A549 treated with Hydrocortisone at 1 μM for 4 hours (cell line): Measurements from ENCODE around the gene SUMO1. TPM values are rescaled to one million over a fixed set of nuclear protein-coding genes. Genes with fewer than 3 reads are reported as not detected.

Experiments
- total RNA-seq: library from RNA; stranded (reverse); fragments of 200-300 nt; extraction: Qiagen RNA extraction; gene quantifications from 5 replicates; pipeline ENCODE4 v1.2.3, GENCODE V29; 2022

The SUMO1 gene
- total RNA-seq: 134 to 166 TPM (median 140 TPM) in 5 replicates

DNA sequence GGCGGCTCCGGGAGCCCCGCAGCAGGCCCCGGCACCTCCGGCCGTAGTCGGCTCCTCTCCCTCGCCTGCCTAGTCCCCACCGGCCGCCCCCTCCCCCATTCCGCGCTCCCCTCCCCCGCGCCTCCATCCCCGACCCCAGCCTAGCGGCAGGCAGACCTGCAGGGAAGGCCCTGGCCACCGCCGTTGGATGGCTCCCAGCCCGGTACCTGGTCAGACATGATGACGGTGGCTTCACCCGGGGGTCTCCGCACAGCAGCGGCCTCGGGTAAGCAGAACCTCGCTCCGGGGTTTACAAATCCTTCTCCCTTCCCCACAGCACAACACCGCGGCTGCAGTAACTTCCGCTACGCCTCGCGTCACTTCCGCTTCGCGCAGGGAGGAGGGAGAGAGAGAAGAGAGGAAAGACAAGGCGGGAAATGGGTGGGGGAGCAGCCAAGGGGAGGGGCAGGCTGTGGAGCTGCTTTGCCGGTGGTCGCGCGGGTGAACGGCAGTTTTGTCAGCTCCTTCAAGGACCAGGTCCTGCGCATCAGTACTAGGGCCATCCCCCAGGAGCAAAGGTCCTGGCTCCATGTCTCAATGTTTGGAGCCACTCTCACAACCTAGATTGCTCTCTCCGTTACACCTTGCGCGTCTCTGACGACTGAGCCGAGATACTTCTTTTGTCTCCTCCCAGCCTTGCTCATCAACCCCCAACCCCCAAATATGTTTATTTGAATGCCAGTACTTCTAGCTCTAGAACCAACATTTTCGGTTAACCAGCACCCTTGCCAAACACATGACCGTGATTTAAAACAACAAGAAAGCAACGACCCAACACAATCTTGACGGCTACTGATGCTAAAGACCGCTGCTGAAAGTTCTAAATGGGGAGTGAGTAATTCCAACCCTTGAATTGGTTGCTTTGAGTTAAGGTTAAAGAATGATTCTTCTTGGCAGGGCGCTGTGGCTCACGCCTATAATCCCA is at the start of gene SUMO1:
Gene SUMO1 (minus strand): TSS at position 364 of the 964 bp plus-strand sequence. CDS start 146 bp downstream, at position 218.

DNA sequence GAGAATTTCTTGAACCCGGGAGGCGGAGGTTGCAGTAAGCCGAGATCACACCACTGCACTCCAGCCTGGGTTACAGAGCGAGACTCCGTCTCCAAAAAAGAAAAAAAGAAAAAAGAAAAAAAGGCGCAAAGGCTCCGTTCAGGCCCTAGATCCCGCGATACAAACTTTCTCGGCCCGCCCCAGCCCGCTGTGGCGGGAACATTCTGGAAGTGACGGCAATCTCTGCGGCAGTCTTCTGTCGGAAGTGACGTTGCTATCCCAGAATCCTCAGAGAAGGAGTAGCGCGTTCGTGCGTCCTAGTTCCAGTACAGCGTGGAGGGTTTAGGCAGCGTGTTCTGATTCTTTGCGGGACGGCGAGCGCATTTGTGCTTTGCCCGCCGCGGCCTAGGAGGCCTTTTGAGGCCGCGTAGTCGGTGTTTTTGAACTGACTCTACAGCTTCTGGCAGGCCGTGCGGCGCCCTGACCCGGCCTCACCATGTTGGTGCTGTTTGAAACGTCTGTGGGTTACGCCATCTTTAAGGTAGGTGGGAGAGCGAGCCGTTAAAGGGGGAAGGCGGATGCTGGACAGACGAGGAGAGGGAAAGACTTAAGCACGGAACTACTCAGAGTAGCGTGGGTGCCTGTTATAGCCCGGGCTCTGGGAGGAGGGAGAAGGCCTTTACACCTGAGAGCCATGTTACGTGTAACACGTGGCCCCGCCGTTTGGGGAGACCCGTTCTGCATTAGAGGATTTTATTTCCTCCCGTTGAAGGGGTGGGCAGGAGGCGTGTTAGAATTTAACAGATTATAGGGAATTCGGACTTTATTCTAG is 27.3 kb upstream of the SUMO1 start, which contains the start of gene NOP58:
Gene NOP58 (plus strand): TSS at position 297 of the 811 bp plus-strand sequence. CDS start 179 bp downstream, at position 476.

Other genes with a start within 250 kb of the SUMO1 start
- 5.6 to 6.5 TPM (median 6.2 TPM) in 5 replicates for gene FZD7, start 204.7 kb downstream of the SUMO1 start, total RNA-seq
- not detected in 5 replicates for gene KIAA2012, start 165.3 kb downstream of the SUMO1 start, total RNA-seq
- gene NOP58, start 27.2 kb upstream of the SUMO1 start, total RNA-seq: 111 to 140 TPM (median 119 TPM) in 5 replicates
- gene BMPR2, start 137.7 kb upstream of the SUMO1 start, total RNA-seq: 9.5 to 17.2 TPM (median 13.5 TPM) in 5 replicates